ENCODE measurements around the gene FLT3LG.
"Not testable (repeated sequence)": the region's sequence is repeated elsewhere in the genome, so short reads cannot be mapped to it uniquely, and the experiment has no call there.

- not testable (repeated sequence) for TF ChIP-seq CTCF, EZH2phosphoT487 (IDR thresholded peaks at IDR 0.05; ENCODE audit: low read length)
Observed at GRCh38 chr19:49444100-49444700, 29.8 kb upstream of the FLT3LG start.
